Keratinocyte (primary cell): ENCODE data around the gene HPS4. TPM values are rescaled to one million over a fixed set of nuclear protein-coding genes. Genes with fewer than 3 reads are reported as not detected.

ENCODE experiments used
- DNase-seq: peaks from one replicate; pipeline ENCODE4 v3.0.0-alpha.2; 2011; ENCODE audit warnings: low read depth, missing footprints, low spot score
- FAIRE-seq: peaks from 2 replicates; lab custom pipeline; 2011; peaks lifted over from hg19 to GRCh38; lab: Jason Lieb, UNC
- H2AFZ ChIP-seq: 2 replicates; pipeline ENCODE4 v1.6.0; 2012; ENCODE audit warnings: low read length, control low read depth, inconsistent platforms; ENCODE audit not compliant: control insufficient read depth
- H3K27ac ChIP-seq: 2 replicates; pipeline ENCODE4 v1.5.1; 2011; ENCODE audit warnings: low read length; ENCODE audit not compliant: control insufficient read depth, insufficient read depth
- H3K27me3 ChIP-seq: 3 replicates; pipeline ENCODE4 v1.6.0; 2011; ENCODE audit warnings: low read length; ENCODE audit not compliant: control insufficient read depth, insufficient read depth; ENCODE audit errors: extremely low read depth
- H3K36me3 ChIP-seq, 2 experiments: 2 replicates in 1 of 2; 3 replicates in 1 of 2; pipeline ENCODE4 v1.5.1; 2011; ENCODE audit warnings: low read length in 2 of 2, mild to moderate bottlenecking in 1 of 2; ENCODE audit not compliant: control insufficient read depth in 2 of 2, insufficient read depth in 2 of 2; ENCODE audit errors: extremely low read depth in 1 of 2
- H3K4me1 ChIP-seq: 3 replicates; pipeline ENCODE4 v1.5.1; 2011; ENCODE audit warnings: low read length; ENCODE audit not compliant: control insufficient read depth, insufficient read depth; ENCODE audit errors: extremely low read depth
- H3K4me2 ChIP-seq: 3 replicates; pipeline ENCODE4 v1.6.0; 2011; ENCODE audit warnings: low read depth, low read length; ENCODE audit not compliant: control insufficient read depth, insufficient read depth; ENCODE audit errors: extremely low read depth
- H3K4me3 ChIP-seq, 3 experiments: fragments of 200-600 bp in 1 of 3; sonication (generic) in 1 of 3; 2 replicates in 2 of 3; 3 replicates in 1 of 3; pipeline ENCODE4 v1.5.1; 2011 to 2016; ENCODE audit warnings: low read length in 3 of 3, mild to moderate bottlenecking in 3 of 3, control low read depth in 2 of 3, inconsistent platforms in 1 of 3, low read depth in 1 of 3, mixed read lengths in 1 of 3, mixed run types in 1 of 3, moderate library complexity in 1 of 3; ENCODE audit not compliant: control insufficient read depth in 2 of 3, insufficient read depth in 2 of 3; ENCODE audit errors: extremely low read depth in 1 of 3
- H3K79me2 ChIP-seq: 2 replicates; pipeline ENCODE4 v1.6.0; 2012; ENCODE audit warnings: low read length; ENCODE audit not compliant: control insufficient read depth, insufficient read depth
- H3K9ac ChIP-seq: 3 replicates; pipeline ENCODE4 v1.6.0; 2011; ENCODE audit warnings: low read length; ENCODE audit not compliant: control insufficient read depth, insufficient read depth; ENCODE audit errors: extremely low read depth
- H3K9me1 ChIP-seq: 3 replicates; pipeline ENCODE4 v1.6.0; 2011; ENCODE audit warnings: low read length; ENCODE audit not compliant: control insufficient read depth, insufficient read depth; ENCODE audit errors: extremely low read depth
- H3K9me3 ChIP-seq: 2 replicates; pipeline ENCODE4 v1.5.1; 2012; ENCODE audit warnings: low read depth, low read length; ENCODE audit not compliant: control insufficient read depth
- H4K20me1 ChIP-seq: 3 replicates; pipeline ENCODE4 v1.6.0; 2011; ENCODE audit warnings: low read length; ENCODE audit not compliant: control insufficient read depth, insufficient read depth; ENCODE audit errors: extremely low read depth
- CTCF ChIP-seq, 3 experiments: IDR thresholded peaks in 1 of 3; conservative IDR thresholded peaks in 1 of 3; optimal IDR thresholded peaks in 1 of 3; 2 replicates in 2 of 3; 3 replicates in 1 of 3; pipeline versions ENCODE3 to v1.5.1; 2011; ENCODE audit warnings: low read length in 3 of 3, mild to moderate bottlenecking in 3 of 3, moderate library complexity in 2 of 3, control low read depth in 1 of 3, inconsistent platforms in 1 of 3; ENCODE audit not compliant: insufficient read depth in 2 of 3; ENCODE audit errors: extremely low read depth in 1 of 3
- EZH2 ChIP-seq: IDR thresholded peaks from one replicate; pipeline ENCODE4 v1.6.1; 2012; ENCODE audit warnings: inconsistent platforms, mild to moderate bottlenecking, low read length, moderate library complexity
- dilution Hi-C: fragments of 300-500 bp; cut with MboI; formaldehyde crosslinking; loops from one replicate; pipeline ENCODE4 v1.7.0; 2020; ENCODE audit warnings: low sequenced_read_pairs; ENCODE audit not compliant: extremely low pct_ligation_motif_present
- polyA plus RNA-seq, 5 experiments: library from polyadenylated mRNA; depleted of rRNA in 3 of 5; stranded (reverse) in 3 of 5; stranded (forward) in 1 of 5; unstranded in 1 of 5; fragments of >200 nt; gene quantifications; 1 replicate in 1 of 5; 2 replicates in 3 of 5; 3 replicates in 1 of 5; pipeline versions ENCODE4 v1.2.1 to v1.2.3, GENCODE V29; 2011 to 2012; ENCODE audit warnings: missing spikeins in 2 of 5, low read depth in 1 of 5, low replicate concordance in 1 of 5

Gene HPS4
- polyA plus RNA-seq, 1 donor (not counting 4 experiments of a cell fraction or from before 2014, with no cell fraction given): 21.3 TPM

GRCh38 chr22:26401726-26402125 is 81.9 kb downstream of the HPS4 start:
- Histone ChIP-seq H2AFZ (no peak overlapping the region), H3K79me2 (no peaks in the 10 kb centered on the region), H3K9me3 (no peaks in the 10 kb centered on the region), H3K27me3 (no peaks in the 10 kb centered on the region), H3K9ac (no peak overlapping the region), H3K9me1 (no peaks in the 10 kb centered on the region), H3K4me3 (no peak overlapping the region), H3K4me2 (no peak overlapping the region), H3K4me1 (no peaks in the 10 kb centered on the region), H4K20me1 (no peaks in the 10 kb centered on the region), H3K27ac (no peak overlapping the region), H3K36me3 (no peaks in the 10 kb centered on the region)
- DNase-seq: no peak
- no peak for FAIRE-seq
- dilution Hi-C loops: no loop called here
- TF ChIP-seq CTCF (optimal IDR thresholded peaks at IDR 0.05 in 1 of 3, IDR thresholded peaks at IDR 0.05 in 1 of 3, conservative IDR thresholded peaks at IDR 0.05 in 1 of 3; ENCODE audit: extremely low read depth in 1 of 3, insufficient read depth in 2 of 3, low read length in 3 of 3) (no peak), EZH2 (no peak)

Other genes starting within 250 kb of the HPS4 start
- gene ASPHD2, start 54.5 kb downstream of the HPS4 start, polyA plus RNA-seq: 3.5 to 4.6 TPM (median 3.6 TPM) in 3 replicates
- gene SRRD, start 94 bp upstream of the HPS4 start, polyA plus RNA-seq: 30.2 to 45.0 TPM (median 33.0 TPM) in 3 replicates
- gene TFIP11, start 28.7 kb upstream of the HPS4 start, polyA plus RNA-seq: 25.7 to 30.3 TPM (median 28.6 TPM) in 3 replicates
- 22.4 to 40.0 TPM (median 22.7 TPM) in 3 replicates for gene TPST2, start 106.3 kb upstream of the HPS4 start, polyA plus RNA-seq
- gene CRYBB1, start 134.2 kb upstream of the HPS4 start, polyA plus RNA-seq: not detected in 3 replicates
- gene CRYBA4, start 138.2 kb upstream of the HPS4 start, polyA plus RNA-seq: not detected in 3 replicates
- gene MIAT, start 173.8 kb upstream of the HPS4 start, polyA plus RNA-seq: 0.01 to 0.04 TPM (median 0.02 TPM) in 3 replicates